Measurements from ENCODE around the gene SIN3A. TPM values are rescaled to one million over a fixed set of nuclear protein-coding genes. Genes with fewer than 3 reads are reported as not detected.
"Not testable (repeated sequence)": the region's sequence is repeated elsewhere in the genome, so short reads cannot be mapped to it uniquely, and the experiment has no call there.

Gene SIN3A
- total RNA-seq, 1 donor from 2014 or later = 24.9 TPM

- DNase-seq (ENCODE audit: low spot score in 2 of 2) = no peak
- no peak for FAIRE-seq
Observed at GRCh38 chr15:75389791-75390382, 61.6 kb downstream of the SIN3A start.

GRCh38 chr15:75383986-75384385, 67.5 kb downstream of the SIN3A start:
- FAIRE-seq; DNase-seq (ENCODE audit: low spot score in 2 of 2): not testable (repeated sequence)

- DNase-seq (ENCODE audit: low spot score in 2 of 2) (no peak), FAIRE-seq (no peak)
Observed at GRCh38 chr15:75380773-75381172, 70.7 kb downstream of the SIN3A start.

- DNase-seq (ENCODE audit: low spot score in 2 of 2) (no peak), FAIRE-seq (no peak)
Observed at GRCh38 chr15:75371901-75372688, 79.4 kb downstream of the SIN3A start.

GRCh38 chr15:75371486-75371885, 80.0 kb downstream of the SIN3A start:
- no peak for FAIRE-seq
- DNase-seq (ENCODE audit: low spot score in 2 of 2) = no peak

- DNase-seq (ENCODE audit: low spot score in 2 of 2) (no peak), FAIRE-seq (no peak)
Observed at GRCh38 chr15:75369897-75370581, 81.5 kb downstream of the SIN3A start.

GRCh38 chr15:75368689-75369239, 82.7 kb downstream of the SIN3A start:
- peak in 1 of 2 donors; percentile 25 for DNase-seq (ENCODE audit: low spot score in 2 of 2)
- no peak for FAIRE-seq

GRCh38 chr15:75367913-75368688, 83.4 kb downstream of the SIN3A start, which contains the start of gene MAN2C1:
Gene MAN2C1, minus strand, starts transcription at chr15:75368607. Its CDS starts 24 bp downstream, at chr15:75368583.
- FAIRE-seq = no peak
- peak; percentile 81 to 92 for DNase-seq (ENCODE audit: low spot score in 2 of 2)

- DNase-seq (ENCODE audit: low spot score in 2 of 2) (no peak), FAIRE-seq (no peak)
Observed at GRCh38 chr15:75367406-75367912, 84.0 kb downstream of the SIN3A start.

GRCh38 chr15:75367006-75367405, 84.5 kb downstream of the SIN3A start:
- DNase-seq (ENCODE audit: low spot score in 2 of 2) = no peak
- no peak for FAIRE-seq

GRCh38 chr15:75366163-75366562, 85.3 kb downstream of the SIN3A start:
- FAIRE-seq (no peak), DNase-seq (ENCODE audit: low spot score in 2 of 2) (no peak)

GRCh38 chr15:75364881-75365280, 86.6 kb downstream of the SIN3A start:
- FAIRE-seq (no peak), DNase-seq (ENCODE audit: low spot score in 2 of 2) (no peak)

- no peak for FAIRE-seq
- DNase-seq (ENCODE audit: low spot score in 2 of 2) = no peak
Observed at GRCh38 chr15:75363786-75364185, 87.7 kb downstream of the SIN3A start.

- DNase-seq (ENCODE audit: low spot score in 2 of 2) (no peak), FAIRE-seq (no peak)
Observed at GRCh38 chr15:75362642-75363249, 88.7 kb downstream of the SIN3A start.

- no peak for FAIRE-seq
Observed at GRCh38 chr15:75361989-75362641, 89.4 kb downstream of the SIN3A start.

GRCh38 chr15:75361361-75361988, 90.0 kb downstream of the SIN3A start:
- FAIRE-seq = no peak

More at GRCh38 chr15:75361989-75362641, 89.4 kb downstream of the SIN3A start:
- DNase-seq (ENCODE audit: low spot score in 2 of 2) = no peak

GRCh38 chr15:75360856-75361255, 90.6 kb downstream of the SIN3A start:
- no peak for FAIRE-seq
- no peak for DNase-seq (ENCODE audit: low spot score in 2 of 2)

More at GRCh38 chr15:75361361-75361988, 90.0 kb downstream of the SIN3A start:
- DNase-seq (ENCODE audit: low spot score in 2 of 2) = no peak

GRCh38 chr15:75360391-75360790, 91.1 kb downstream of the SIN3A start:
- DNase-seq (ENCODE audit: low spot score in 2 of 2) = no peak
- no peak for FAIRE-seq

Measured in frontal cortex (tissue), 4 donors.